Liver (tissue), 3 donors: ENCODE results near the gene CCDC141.

Experiments
- EGR1 ChIP-seq, 2 donors: IDR thresholded peaks; 2 replicates each; pipeline ENCODE4 v1.6.1; 2016 to 2018; ENCODE audit warnings: antibody characterized with exemption in 2 of 2, low read depth in 2 of 2
- TAF1 ChIP-seq: conservative IDR thresholded peaks from 2 replicates; pipeline ENCODE4 v1.6.1; 2016; ENCODE audit warnings: antibody characterized with exemption, mild to moderate bottlenecking
- TF ChIP-seq, protein P1 (sequence below): fragments of 150-350 bp; IDR thresholded peaks from 2 replicates; pipeline ENCODE4 v1.5.1; 2017; ENCODE audit warnings: improper control_type of control experiment, low read depth, low read length; ENCODE audit not compliant: missing input control
- donor health status: healthy.
- donor health status: healthy.

DNA sequence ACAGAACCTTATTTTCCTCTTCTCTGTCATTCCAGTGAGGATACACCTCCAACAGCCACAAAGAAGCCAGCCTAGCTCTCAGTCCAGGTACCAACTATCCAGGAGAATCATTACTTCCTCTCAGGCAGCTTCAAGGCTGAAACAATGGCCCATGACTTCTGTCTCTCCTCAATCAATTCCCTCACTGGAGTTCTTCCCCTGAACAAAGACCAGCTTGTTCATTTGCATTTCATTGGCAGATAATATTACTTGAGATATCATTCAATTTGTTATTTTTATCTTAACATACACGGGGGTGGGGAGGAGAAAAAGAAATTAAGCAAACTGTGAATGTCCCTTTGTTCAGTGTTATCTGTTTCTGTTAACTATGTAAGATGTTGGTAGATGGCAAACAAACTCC is 44.0 kb downstream of the CCDC141 start:
- TF ChIP-seq, protein P1, sequence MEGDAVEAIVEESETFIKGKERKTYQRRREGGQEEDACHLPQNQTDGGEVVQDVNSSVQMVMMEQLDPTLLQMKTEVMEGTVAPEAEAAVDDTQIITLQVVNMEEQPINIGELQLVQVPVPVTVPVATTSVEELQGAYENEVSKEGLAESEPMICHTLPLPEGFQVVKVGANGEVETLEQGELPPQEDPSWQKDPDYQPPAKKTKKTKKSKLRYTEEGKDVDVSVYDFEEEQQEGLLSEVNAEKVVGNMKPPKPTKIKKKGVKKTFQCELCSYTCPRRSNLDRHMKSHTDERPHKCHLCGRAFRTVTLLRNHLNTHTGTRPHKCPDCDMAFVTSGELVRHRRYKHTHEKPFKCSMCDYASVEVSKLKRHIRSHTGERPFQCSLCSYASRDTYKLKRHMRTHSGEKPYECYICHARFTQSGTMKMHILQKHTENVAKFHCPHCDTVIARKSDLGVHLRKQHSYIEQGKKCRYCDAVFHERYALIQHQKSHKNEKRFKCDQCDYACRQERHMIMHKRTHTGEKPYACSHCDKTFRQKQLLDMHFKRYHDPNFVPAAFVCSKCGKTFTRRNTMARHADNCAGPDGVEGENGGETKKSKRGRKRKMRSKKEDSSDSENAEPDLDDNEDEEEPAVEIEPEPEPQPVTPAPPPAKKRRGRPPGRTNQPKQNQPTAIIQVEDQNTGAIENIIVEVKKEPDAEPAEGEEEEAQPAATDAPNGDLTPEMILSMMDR = no peak
- TF ChIP-seq EGR1 (IDR thresholded peaks at IDR 0.05; ENCODE audit: low read depth in 2 of 2) (no peak), TAF1 (no peak)
